ENCODE results near the gene DNAJC10.
"Not testable (repeated sequence)": the region's sequence is repeated elsewhere in the genome, so short reads cannot be mapped to it uniquely, and the experiment has no call there.

DNAJC10 gene

DNA sequence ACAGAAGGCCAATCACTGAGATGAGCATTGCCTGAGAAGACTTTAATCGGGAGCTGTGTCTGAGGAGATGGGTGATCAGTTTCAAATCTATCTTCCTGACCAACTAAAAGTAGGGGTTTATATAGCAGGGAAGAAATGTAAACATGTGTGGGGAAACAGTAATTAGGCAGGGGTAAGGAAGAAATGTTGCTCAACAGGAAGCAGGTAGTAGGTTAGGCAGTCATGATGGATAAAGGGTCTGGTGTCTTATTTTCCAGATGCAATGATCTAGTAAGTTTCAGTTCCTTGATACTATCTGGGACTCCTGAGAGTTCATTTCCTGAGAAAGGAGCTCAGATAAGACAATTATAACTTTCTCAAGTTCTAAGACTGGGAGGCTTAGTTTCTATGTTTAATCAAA lies 33.8 kb upstream of the DNAJC10 start:
- no peak for DNase-seq (ENCODE audit: low read depth)
- H3K4me3 ChIP-seq (ENCODE audit: low read length): no peak overlapping the region
- TF ChIP-seq CTCF (conservative IDR thresholded peaks at IDR 0.05; ENCODE audit: low read length): no peak

DNA sequence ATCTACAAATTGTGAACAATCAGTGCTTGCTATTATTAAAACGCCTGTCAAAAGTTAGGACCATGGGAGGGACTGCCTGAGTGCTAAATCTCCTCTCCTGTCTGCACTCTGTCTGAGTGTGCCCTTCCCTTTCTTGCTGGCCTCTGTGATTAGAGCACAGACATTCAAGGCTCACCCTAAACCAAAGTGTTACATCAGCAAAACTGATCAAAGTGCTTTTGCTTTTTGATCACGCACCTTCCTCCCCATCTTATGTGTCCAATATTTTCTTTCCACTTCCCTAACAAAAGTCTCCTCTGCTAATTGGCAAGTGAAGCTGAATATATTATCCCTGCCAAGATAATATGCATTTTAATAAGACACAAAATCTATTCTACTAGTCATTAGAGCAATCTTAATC lies 30.5 kb upstream of the DNAJC10 start:
- no peak for TF ChIP-seq CTCF (conservative IDR thresholded peaks at IDR 0.05; ENCODE audit: low read length)
- DNase-seq (ENCODE audit: low read depth): no peak
- no peak overlapping the region for H3K4me3 ChIP-seq (ENCODE audit: low read length)

GRCh38 chr2:182686763-182687162 lies 29.3 kb upstream of the DNAJC10 start:
- not testable (repeated sequence) for H3K4me3 ChIP-seq (ENCODE audit: low read length); DNase-seq (ENCODE audit: low read depth)

DNA sequence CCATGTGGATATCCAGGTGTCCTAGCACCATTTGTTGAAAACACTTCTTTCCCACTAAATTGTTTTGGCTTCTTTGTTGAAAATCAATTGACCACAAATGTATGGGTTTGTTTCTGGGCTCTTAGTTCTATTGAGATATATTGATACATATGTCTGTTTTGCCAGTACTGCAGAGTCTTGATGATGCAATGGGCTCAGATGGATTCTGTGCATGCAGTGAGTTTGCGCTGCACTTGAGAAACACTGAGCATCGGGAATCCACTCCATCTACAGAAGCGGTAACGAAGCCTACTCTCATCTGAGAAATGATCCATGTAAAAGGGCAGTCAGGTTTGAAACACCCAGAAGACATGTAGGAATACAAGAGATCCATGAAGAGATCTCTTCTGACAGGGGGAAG lies 21.9 kb upstream of the DNAJC10 start:
- no peak for TF ChIP-seq CTCF (conservative IDR thresholded peaks at IDR 0.05; ENCODE audit: low read length)
- H3K4me3 ChIP-seq (ENCODE audit: low read length): no peak overlapping the region
- no peak for DNase-seq (ENCODE audit: low read depth)

DNA sequence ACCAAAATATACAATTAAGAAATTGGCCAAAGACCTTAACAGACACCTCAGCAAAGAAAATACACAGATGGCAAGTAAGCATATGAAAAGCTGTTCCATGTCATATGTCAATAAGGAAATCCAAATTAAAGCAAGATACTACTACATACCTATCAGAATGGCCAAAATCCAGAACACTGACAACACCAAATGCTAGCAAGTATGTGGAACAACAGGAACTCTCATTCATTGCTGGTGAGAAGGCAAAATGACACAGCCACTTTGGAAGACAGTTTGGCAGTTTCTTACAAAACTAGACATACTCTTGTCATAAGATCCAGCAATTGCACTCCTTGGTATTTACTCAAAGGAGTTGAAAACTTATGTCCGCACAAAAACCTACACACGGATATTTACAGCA lies 20.3 kb upstream of the DNAJC10 start:
- no peak for TF ChIP-seq CTCF (conservative IDR thresholded peaks at IDR 0.05; ENCODE audit: low read length)
- DNase-seq (ENCODE audit: low read depth): no peak
- H3K4me3 ChIP-seq (ENCODE audit: low read length): no peak overlapping the region

DNA sequence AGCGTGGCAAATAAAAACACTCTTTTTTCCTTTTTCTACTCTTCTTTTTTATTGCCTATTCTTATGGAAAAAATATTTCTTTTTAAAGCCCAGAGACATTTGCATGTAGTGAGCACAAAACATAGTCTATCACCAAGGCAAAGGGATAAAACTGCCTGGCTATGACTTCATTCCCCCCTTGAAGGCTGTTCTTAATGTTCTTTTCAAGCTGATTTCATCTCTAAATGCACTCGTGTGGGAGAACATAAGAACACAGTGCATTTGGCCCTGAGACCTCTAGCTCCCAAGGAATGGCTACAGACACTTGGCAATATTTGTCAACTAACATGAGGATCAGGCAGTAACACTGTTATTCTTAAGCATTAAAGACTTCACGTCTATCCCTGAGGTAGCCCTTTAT lies 17.4 kb upstream of the DNAJC10 start:
- DNase-seq (ENCODE audit: low read depth): no peak
- no peak for TF ChIP-seq CTCF (conservative IDR thresholded peaks at IDR 0.05; ENCODE audit: low read length)
- H3K4me3 ChIP-seq (ENCODE audit: low read length): no peak overlapping the region

DNA sequence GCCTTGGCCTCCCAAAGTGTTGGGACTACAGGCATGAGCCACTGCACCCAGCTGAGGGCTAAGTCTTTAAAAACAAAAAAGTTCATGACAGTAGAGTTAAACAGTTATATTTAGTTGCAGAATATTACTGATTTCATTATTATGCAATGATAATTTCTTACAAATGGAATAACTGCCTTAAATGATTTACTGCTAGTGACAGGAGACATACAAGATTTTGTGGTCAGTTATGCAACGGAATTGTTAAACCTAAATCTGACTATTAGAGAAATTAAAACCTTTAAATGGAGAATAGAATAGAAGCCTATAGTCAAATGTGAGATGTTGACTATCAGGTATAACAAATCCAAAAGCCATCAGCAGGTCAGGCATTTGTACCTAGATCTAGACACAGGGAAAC lies 10.3 kb upstream of the DNAJC10 start:
- TF ChIP-seq CTCF (conservative IDR thresholded peaks at IDR 0.05; ENCODE audit: low read length): no peak
- H3K4me3 ChIP-seq (ENCODE audit: low read length): no peak overlapping the region
- DNase-seq (ENCODE audit: low read depth): no peak

- TF ChIP-seq CTCF (conservative IDR thresholded peaks at IDR 0.05; ENCODE audit: low read length): no peak
- no peak overlapping the region for H3K4me3 ChIP-seq (ENCODE audit: low read length)
- no peak for DNase-seq (ENCODE audit: low read depth)
Observed at GRCh38 chr2:182706751-182707150, 9.3 kb upstream of the DNAJC10 start.

All from AG10803 (cell line).